Fibroblast of skin of abdomen (primary cell): Measurements from ENCODE around the gene TPTE2.
"Not testable (repeated sequence)": the region's sequence is repeated elsewhere in the genome, so short reads cannot be mapped to it uniquely, and the experiment has no call there.

ENCODE experiments used
- DNase-seq: peaks from one replicate; pipeline ENCODE4 v3.0.0-alpha.2; 2013

Gene TPTE2

DNA sequence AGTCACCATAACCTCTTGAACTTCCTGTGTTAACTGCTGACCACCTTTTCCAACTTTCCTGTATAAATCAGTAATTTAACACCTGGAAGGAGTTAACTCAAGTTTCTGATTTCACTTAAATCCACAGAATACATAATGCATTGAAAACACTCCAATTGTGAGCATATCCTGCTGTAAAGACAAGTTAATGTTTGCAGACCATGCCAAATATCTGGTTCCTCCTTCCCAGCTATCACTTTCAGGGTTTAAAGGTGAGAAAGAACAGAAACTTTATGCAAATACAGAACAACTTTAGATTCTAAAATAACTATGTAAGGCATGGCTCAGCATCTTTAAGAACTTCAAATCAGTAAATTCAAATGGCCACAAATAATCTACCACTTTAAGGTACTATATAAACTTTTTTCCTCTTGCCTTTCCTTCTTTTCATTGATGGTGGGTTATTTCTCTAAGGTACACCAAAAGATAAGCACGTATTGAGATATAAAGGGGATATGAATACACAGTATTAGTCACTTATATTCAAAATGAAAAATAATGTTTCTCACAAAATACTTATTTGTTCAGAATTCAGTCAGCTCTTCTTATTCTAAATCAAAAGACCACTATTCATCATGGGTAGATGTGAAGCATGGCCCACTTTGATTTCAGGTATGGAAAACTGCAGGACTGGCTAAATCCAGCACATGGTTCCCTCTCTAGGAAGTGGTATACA lies 6.6 kb upstream of the TPTE2 start:
- no peak for DNase-seq

- DNase-seq, result no peak
Observed at GRCh38 chr13:19561585-19561984, 253 bp upstream of the TPTE2 start.

- DNase-seq, result not testable (repeated sequence)
Observed at GRCh38 chr13:19560672-19561071, 660 bp downstream of the TPTE2 start.

DNA sequence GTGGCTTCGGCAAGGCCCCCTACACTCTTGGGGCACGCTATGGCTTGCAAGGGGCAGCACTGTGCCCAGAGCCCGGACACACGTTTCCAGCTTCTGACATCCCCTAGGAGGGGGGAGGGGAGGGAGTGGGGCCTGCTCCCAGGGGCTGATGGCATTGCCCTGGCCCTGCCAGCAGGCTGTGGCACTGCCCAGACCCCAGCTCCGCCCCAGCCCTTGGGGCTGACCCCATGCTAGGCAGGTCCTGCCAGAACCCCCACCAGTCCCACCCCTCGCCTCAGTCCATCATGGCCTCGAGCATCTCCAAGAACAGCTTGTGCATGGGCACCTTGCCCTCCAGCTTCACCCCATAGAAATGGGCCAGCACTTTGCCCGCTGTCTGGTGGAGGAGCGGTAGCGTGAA lies 1.6 kb downstream of the TPTE2 start:
- DNase-seq, result not testable (repeated sequence)

GRCh38 chr13:19557287-19557686 lies 4.0 kb downstream of the TPTE2 start:
- not testable (repeated sequence) for DNase-seq

DNA sequence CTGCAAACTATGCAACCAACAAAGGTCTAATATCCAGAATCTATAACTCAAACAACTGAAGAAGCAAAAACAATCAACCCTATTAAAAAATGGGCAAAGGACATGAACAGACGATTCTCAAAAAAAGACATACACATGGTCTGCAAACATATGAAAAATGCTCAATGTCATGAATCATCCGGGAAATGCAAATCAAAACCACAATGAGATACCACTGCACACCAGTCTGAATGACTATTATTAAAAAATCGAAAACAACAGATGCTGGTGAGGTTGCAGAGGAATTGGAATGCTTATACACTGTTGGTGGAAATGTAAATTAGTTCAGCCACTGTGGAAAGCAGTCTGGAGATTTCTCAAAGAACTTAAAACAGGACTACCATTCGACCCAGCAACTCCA lies 12.1 kb downstream of the TPTE2 start:
- DNase-seq, result not testable (repeated sequence)

GRCh38 chr13:19525634-19526033 lies 35.7 kb downstream of the TPTE2 start:
- DNase-seq, result not testable (repeated sequence)

- no peak for DNase-seq
Observed at GRCh38 chr13:19519049-19519448, 42.3 kb downstream of the TPTE2 start.

DNA sequence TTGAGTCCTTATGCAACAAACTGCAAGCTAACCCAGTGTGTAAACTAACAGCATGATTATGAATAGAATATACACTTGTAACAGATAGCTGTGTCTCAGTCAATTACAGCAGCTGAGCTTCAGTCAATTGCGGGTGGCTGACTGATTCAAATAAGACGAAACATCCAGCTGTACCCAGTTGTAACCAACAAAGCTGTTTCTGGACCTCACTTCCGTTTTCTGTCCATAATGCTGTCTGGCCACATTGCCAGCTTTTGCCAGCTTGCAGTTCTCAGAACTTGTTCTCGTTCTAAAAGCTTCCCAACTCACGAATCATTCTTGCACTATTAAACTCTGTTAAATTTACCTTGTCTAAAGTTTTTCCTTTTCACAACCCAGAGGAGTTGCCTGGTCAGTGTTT lies 53.7 kb downstream of the TPTE2 start:
- DNase-seq, result not testable (repeated sequence)

GRCh38 chr13:19460126-19460525 lies 101.2 kb downstream of the TPTE2 start:
- not testable (repeated sequence) for DNase-seq

DNA sequence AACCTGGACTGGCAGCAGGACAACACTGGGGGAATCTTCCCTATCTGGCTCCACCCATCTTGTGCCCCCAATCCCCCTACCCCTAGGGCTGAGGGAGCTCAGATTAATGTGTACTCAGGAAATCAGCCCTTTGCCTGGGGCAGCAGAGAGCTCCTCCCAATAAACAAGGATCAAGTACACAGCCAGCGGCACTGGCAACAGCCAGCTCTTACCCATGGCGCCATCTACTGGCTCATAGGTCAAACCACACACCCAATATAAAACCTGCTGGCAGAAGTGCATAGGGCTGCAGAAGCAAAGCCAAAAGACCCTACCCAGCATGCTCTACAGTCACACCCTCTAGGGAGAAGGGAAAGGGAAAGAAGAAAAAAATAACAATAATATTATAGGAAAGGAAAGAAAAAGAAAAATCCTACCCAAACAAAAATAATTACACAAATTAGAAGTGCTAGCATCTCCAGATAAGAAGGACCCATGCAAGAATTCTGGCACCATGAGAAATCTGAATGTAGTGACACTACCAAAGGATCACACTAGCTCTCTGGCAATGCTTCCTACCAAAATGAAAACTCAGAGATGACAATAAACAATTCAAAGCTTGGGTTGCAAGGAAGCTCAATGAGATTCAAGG lies 122.2 kb downstream of the TPTE2 start:
- not testable (repeated sequence) for DNase-seq

DNA sequence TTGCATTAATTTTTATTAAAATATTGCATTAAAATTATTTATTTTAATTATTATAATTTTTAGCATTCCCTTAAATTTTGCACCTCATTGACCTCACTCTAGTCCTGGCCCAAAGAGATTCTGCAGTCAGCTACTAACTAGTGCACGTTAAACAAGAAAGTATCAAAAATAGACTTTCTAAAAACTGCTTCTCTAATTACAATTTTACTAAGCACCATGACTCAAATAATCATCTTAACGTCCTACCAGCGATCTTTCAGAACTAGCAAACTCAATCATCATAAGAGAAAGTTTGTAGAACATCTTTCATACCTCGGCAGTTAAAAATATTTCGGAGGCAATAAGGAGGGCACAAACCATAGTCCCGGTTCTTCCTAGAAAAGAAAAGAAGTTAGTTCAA lies 123.6 kb downstream of the TPTE2 start:
- not testable (repeated sequence) for DNase-seq

DNA sequence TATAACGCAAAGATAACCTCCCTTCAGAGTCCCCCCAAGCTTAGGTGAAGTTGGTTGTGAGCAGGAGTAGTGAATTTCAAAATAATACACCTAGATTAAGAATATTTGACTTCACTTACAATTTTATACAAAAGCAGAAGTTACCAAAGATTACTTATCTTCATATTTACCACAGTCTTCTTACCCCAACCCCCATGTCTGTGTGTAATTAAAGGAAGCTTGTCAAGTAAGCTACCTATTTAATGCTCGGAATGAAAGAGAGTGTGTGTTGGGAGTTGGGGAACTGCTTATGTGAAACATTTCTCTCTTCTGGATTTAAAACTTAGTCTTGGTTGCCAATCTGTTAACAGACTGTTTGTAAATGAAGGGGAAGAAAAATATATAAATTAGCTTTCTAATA lies 139.1 kb downstream of the TPTE2 start:
- DNase-seq, result not testable (repeated sequence)

- DNase-seq, result not testable (repeated sequence)
Observed at GRCh38 chr13:19412494-19412893, 148.8 kb downstream of the TPTE2 start.

- not testable (repeated sequence) for DNase-seq
Observed at GRCh38 chr13:19382746-19383511, 178.4 kb downstream of the TPTE2 start.

DNA sequence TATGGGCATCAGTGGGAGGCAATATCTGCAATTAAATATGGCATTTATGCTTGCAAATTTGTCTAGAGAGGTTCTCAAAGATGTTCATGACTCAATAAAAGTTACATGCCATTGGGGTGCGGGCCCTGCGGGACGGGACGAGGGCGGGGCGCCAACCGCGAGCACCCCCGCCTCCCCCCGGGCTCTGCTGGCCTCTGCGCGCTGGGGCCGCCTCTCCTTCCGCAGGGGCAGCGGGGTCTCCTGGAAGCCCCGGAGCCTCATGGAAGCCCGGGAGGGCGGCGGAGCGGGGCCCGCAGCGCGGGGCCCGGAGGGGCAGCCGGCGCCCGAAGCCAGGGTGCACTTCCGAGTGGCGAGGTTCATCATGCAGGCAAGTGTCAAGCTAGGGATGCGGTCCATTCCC lies 179.2 kb downstream of the TPTE2 start:
- no peak for DNase-seq
